GM20431 (cell line): ENCODE measurements around the gene SOCS1.

ENCODE experiments used
- in situ Hi-C: fragments of 300-500 bp; cut with MseI, MboI; formaldehyde crosslinking; loops from one replicate; pipeline ENCODE4 v1.15.0; 2020; ENCODE audit warnings: low sequenced_read_pairs; ENCODE audit not compliant: unreplicated experiment

SOCS1 gene

GRCh38 chr16:11210260-11210659 lies 45.7 kb downstream of the SOCS1 start:
- in situ Hi-C loops, result no loop called here

- in situ Hi-C loops, result no loop called here
Observed at GRCh38 chr16:11208916-11209665, 46.9 kb downstream of the SOCS1 start.

GRCh38 chr16:11207646-11208045 lies 48.4 kb downstream of the SOCS1 start:
- in situ Hi-C loops, result no loop called here

- in situ Hi-C loops, result no loop called here
Observed at GRCh38 chr16:11205754-11206581, 50.0 kb downstream of the SOCS1 start.

- in situ Hi-C loops, result no loop called here
Observed at GRCh38 chr16:11205065-11205699, 50.8 kb downstream of the SOCS1 start.

GRCh38 chr16:11204513-11205047 lies 51.4 kb downstream of the SOCS1 start:
- in situ Hi-C loops, result no loop called here
